Measurements from ENCODE around the gene AFAP1.
"Not testable (repeated sequence)": the region's sequence is repeated elsewhere in the genome, so short reads cannot be mapped to it uniquely, and the experiment has no call there.

Gene AFAP1

GRCh38 chr4:7918981-7919380 is 20.7 kb downstream of the AFAP1 start:
- TF ChIP-seq, protein P1, sequence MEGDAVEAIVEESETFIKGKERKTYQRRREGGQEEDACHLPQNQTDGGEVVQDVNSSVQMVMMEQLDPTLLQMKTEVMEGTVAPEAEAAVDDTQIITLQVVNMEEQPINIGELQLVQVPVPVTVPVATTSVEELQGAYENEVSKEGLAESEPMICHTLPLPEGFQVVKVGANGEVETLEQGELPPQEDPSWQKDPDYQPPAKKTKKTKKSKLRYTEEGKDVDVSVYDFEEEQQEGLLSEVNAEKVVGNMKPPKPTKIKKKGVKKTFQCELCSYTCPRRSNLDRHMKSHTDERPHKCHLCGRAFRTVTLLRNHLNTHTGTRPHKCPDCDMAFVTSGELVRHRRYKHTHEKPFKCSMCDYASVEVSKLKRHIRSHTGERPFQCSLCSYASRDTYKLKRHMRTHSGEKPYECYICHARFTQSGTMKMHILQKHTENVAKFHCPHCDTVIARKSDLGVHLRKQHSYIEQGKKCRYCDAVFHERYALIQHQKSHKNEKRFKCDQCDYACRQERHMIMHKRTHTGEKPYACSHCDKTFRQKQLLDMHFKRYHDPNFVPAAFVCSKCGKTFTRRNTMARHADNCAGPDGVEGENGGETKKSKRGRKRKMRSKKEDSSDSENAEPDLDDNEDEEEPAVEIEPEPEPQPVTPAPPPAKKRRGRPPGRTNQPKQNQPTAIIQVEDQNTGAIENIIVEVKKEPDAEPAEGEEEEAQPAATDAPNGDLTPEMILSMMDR (IDR thresholded peaks at IDR 0.05; ENCODE audit: low read depth, low read length) = no peak
- H3K4me3 ChIP-seq (ENCODE audit: low read depth, low read length) = no peak overlapping the region
- no peak for DNase-seq (ENCODE audit: low read depth, low spot score)
- in situ Hi-C loops (cut with HindIII; ENCODE audit: low sequenced_read_pairs) = no loop called here

GRCh38 chr4:7918187-7918586 is 21.5 kb downstream of the AFAP1 start:
- H3K4me3 ChIP-seq (ENCODE audit: low read depth, low read length); DNase-seq (ENCODE audit: low read depth, low spot score); in situ Hi-C loops (cut with HindIII; ENCODE audit: low sequenced_read_pairs): not testable (repeated sequence)

- TF ChIP-seq, protein P1 (IDR thresholded peaks at IDR 0.05; ENCODE audit: low read depth, low read length) = no peak
- no peak for DNase-seq (ENCODE audit: low read depth, low spot score)
- no peak overlapping the region for H3K4me3 ChIP-seq (ENCODE audit: low read depth, low read length)
- in situ Hi-C loops (cut with HindIII; ENCODE audit: low sequenced_read_pairs) = no loop called here
Observed at GRCh38 chr4:7917669-7918068, 22.0 kb downstream of the AFAP1 start.

- in situ Hi-C loops (cut with HindIII; ENCODE audit: low sequenced_read_pairs) = no loop called here
- TF ChIP-seq, protein P1 (IDR thresholded peaks at IDR 0.05; ENCODE audit: low read depth, low read length) = no peak
- no peak for DNase-seq (ENCODE audit: low read depth, low spot score)
- H3K4me3 ChIP-seq (ENCODE audit: low read depth, low read length) = no peak overlapping the region
Observed at GRCh38 chr4:7915875-7916242, 23.8 kb downstream of the AFAP1 start.

GRCh38 chr4:7912826-7913225 is 26.8 kb downstream of the AFAP1 start:
- TF ChIP-seq, protein P1 (IDR thresholded peaks at IDR 0.05; ENCODE audit: low read depth, low read length) = no peak
- no peak for DNase-seq (ENCODE audit: low read depth, low spot score)
- in situ Hi-C loops (cut with HindIII; ENCODE audit: low sequenced_read_pairs) = no loop called here
- no peak overlapping the region for H3K4me3 ChIP-seq (ENCODE audit: low read depth, low read length)

GRCh38 chr4:7910952-7911578 is 28.6 kb downstream of the AFAP1 start:
- DNase-seq (ENCODE audit: low read depth, low spot score) = peak; percentile 76
- no peak overlapping the region for H3K4me3 ChIP-seq (ENCODE audit: low read depth, low read length)
- in situ Hi-C loops (cut with HindIII; ENCODE audit: low sequenced_read_pairs) = no loop called here
- TF ChIP-seq, protein P1 (IDR thresholded peaks at IDR 0.05; ENCODE audit: low read depth, low read length) = no peak

DNA sequence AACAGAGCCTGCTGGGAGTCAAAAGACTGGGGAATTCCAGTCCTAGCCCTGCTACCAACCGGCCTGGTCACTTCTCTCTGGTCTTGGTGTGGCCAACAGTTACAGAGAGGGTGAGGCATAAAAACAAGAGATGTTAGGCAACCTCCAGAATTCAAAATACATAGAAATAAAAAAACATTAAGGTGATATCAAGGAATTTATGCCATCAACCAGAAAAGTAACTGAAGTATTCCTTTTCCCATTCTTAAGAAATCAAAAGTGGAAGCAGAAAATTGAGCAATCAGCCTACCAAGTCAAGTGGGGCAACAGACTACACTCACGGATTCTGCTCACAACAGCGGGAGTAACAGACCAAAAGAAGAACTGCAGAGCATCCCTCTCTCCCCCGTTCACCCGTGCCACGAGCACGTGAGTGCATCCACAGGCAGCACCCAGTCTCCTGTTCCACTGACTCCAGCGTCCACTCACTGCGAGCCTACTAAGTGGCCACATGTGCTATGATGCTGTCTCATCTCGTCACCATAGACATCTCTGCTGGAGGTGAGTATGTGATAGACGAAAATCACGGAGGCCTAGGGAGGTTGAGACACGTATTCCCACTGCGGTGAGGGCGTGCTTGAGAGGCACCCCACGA is 29.3 kb downstream of the AFAP1 start:
- H3K4me3 ChIP-seq (ENCODE audit: low read depth, low read length) = no peak overlapping the region
- DNase-seq (ENCODE audit: low read depth, low spot score) = no peak
- TF ChIP-seq, protein P1 (IDR thresholded peaks at IDR 0.05; ENCODE audit: low read depth, low read length) = no peak
- in situ Hi-C loops (cut with HindIII; ENCODE audit: low sequenced_read_pairs) = no loop called here

All from astrocyte of the spinal cord (primary cell).